Uterus (tissue), 2 donors: ENCODE measurements around the gene CLTB.

Experiments used
- CTCF ChIP-seq, 4 experiments: fragments of 200-600 bp in 2 of 4; fragments of 450-650 bp in 2 of 4; sonication (generic) in 2 of 4; IDR thresholded peaks; one replicate each; pipeline ENCODE4 v1.5.1; 2016 to 2019; ENCODE audit warnings: antibody characterized with exemption in 4 of 4, mild to moderate bottlenecking in 2 of 4, moderate library complexity in 1 of 4
- POLR2A ChIP-seq, 2 donors: fragments of 450-650 bp; IDR thresholded peaks; one replicate each; pipeline ENCODE4 v1.6.1; 2016; ENCODE audit warnings: antibody characterized with exemption in 2 of 2, mild to moderate bottlenecking in 1 of 2, moderate library complexity in 1 of 2

GRCh38 chr5:176414704-176415103, 1.6 kb downstream of the CLTB start:
- TF ChIP-seq CTCF (IDR thresholded peaks at IDR 0.05) (no peak), POLR2A (IDR thresholded peaks at IDR 0.05) (no peak)
